ENCODE measurements around the gene SEMA4C. TPM values are rescaled to one million over a fixed set of nuclear protein-coding genes. Genes with fewer than 3 reads are reported as not detected.

The SEMA4C gene
- total RNA-seq, 1 experiment from 2014 or later, result 15.4 TPM

Other genes starting within 250 kb of the SEMA4C start
- 13.1 and 13.2 TPM in 2 replicates for gene KANSL3, start 231.8 kb downstream of the SEMA4C start, total RNA-seq (2014; rRNA removed; shearing (Covaris generic))
- gene FER1L5, start 227.3 kb downstream of the SEMA4C start, total RNA-seq (2014; rRNA removed; shearing (Covaris generic)), result 0.20 TPM in 1 of 2 replicates, not detected in the other
- gene LMAN2L, start 130.0 kb downstream of the SEMA4C start, total RNA-seq (2014; rRNA removed; shearing (Covaris generic)), result 7.5 and 7.7 TPM in 2 replicates
- gene CNNM4, start 109.2 kb downstream of the SEMA4C start, total RNA-seq (2014; rRNA removed; shearing (Covaris generic)), result 2.1 and 2.2 TPM in 2 replicates
- 3.5 and 10.4 TPM in 2 replicates for gene CNNM3, start 53.8 kb downstream of the SEMA4C start, total RNA-seq (2014; rRNA removed; shearing (Covaris generic))
- 0.26 and 0.27 TPM in 2 replicates for gene ANKRD23, start 26.1 kb downstream of the SEMA4C start, total RNA-seq (2014; rRNA removed; shearing (Covaris generic))
- 9.3 and 9.5 TPM in 2 replicates for gene ANKRD39, start 12.1 kb downstream of the SEMA4C start, total RNA-seq (2014; rRNA removed; shearing (Covaris generic))
- not detected in 2 replicates for gene FAM178B, start 116.5 kb upstream of the SEMA4C start, total RNA-seq (2014; rRNA removed; shearing (Covaris generic))
- 1.1 and 1.4 TPM in 2 replicates for gene FAHD2B, start 224.8 kb upstream of the SEMA4C start, total RNA-seq (2014; rRNA removed; shearing (Covaris generic))
- gene ANKRD36, start 243.1 kb upstream of the SEMA4C start, total RNA-seq (2014; rRNA removed; shearing (Covaris generic)), result 4.6 and 5.4 TPM in 2 replicates

Measured in HT1080 (cell line).